GM03348 (cell line): ENCODE measurements around the gene TNFSF4.
"Not testable (repeated sequence)": the region's sequence is repeated elsewhere in the genome, so short reads cannot be mapped to it uniquely, and the experiment has no call there.

Experiments used
- DNase-seq: peaks from one replicate; pipeline ENCODE4 v3.0.0; 2012; ENCODE audit warnings: low spot score

Gene TNFSF4

GRCh38 chr1:173163222-173163621 lies 43.9 kb downstream of the TNFSF4 start:
- DNase-seq: no peak

DNA sequence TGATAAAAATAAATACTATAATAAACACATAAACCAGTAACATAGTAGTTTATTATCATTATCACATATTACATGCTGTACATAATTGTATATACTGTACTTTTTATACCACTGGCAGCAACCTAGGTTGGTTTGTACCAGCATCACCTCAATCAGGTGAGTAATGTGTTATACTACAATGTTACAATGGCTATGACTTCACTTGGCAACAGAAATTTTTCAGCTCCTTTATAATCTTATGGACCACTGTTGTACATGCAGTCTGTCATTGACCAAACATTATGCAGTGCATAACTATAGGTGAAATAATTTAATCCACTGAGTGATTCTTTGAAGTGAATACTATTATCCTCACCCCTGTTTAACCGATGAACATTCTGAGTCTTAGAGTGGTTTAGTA lies 44.5 kb downstream of the TNFSF4 start:
- DNase-seq: no peak

DNA sequence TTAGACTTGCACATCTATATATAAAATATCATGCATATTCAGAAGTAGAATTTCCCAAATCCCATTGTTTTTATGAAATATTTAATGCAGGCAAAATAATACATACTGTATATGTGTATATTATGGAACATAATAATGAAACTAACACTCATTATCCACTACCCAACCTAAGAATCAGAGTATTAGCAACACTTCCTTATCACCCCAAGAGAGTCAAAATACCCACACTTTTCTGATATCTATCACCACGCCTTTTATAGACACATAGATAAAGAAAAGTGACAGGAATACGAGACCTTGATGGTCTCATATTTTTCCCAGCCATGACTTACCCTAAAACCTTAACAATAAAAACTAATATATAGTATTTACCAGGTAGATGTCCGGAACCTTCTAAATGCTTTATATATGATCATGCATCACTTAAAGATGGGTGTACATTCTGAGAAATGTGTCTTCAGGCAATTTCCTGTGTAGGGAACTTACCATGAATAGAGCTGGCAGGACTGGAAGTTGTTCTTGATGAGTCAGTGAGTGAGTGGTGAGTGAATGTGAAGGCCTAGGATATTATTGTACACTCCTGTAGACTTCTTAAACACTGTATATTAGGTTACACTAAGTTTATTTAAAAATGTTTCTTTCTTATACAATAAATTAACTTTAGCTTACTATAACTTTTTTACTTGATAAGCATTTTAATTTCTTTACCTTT lies 45.5 kb downstream of the TNFSF4 start:
- DNase-seq: no peak

DNA sequence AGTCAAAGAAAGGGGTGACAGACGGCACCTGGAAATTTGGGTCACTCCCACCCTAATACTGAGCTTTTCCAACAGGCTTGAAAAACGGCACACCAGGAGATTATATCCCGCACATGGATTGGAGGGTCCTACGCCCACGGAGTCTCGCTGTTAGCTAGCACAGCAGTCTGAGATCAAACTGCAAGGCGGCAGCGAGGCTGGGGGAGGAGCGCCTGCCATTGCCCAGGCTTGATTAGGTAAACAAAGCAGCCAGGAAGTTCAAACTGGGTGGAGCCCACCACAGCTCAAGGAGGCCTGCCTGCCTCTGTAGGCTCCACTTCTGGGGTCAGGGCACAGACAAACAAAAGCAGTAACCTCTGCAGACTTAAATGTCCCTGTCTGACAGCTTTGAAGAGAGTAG lies 53.2 kb downstream of the TNFSF4 start:
- not testable (repeated sequence) for DNase-seq

DNA sequence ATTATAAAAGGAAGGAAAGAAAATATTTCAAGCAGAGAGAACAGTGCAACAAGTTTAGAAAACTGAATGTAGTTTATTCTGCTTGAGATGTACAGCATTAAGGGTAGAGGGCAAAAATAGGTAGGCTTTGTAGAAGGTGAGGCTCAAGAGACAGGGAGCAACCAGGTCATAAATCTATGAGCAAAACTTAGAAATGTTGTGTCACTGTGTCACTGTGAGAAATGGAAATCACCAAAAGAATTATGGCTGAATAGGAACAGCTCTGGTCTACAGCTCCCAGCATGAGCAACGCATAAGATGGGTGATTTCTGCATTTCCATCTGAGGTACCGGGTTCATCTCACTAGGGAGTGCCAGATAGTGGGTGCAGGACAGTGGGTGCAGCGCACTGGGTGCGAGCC lies 53.6 kb downstream of the TNFSF4 start:
- no peak for DNase-seq

- no peak for DNase-seq
These were observed 54.5 kb downstream of the TNFSF4 start for GRCh38 chr1:173152598-173152997.

- DNase-seq: no peak
These were observed 56.3 kb downstream of the TNFSF4 start for GRCh38 chr1:173150795-173151194.

DNA sequence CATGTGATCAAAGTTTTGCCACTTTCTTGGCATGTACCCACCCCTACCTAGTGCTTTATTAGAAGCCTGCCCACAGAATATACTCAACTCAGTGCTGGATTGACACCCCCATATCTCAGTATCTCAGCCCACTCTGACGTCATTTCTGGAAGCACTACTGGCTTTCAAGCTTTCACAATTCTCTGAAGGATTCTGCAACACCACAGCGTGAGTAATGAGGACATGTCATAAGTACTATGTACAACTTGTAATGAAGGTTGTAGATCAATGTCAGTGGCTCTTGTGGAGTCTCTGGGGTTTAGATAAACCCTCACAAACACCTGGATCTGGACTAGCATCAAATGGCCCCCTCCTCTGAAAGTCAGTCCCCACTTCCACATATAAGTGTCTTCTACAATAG lies 57.2 kb downstream of the TNFSF4 start:
- DNase-seq: peak; percentile 75

DNA sequence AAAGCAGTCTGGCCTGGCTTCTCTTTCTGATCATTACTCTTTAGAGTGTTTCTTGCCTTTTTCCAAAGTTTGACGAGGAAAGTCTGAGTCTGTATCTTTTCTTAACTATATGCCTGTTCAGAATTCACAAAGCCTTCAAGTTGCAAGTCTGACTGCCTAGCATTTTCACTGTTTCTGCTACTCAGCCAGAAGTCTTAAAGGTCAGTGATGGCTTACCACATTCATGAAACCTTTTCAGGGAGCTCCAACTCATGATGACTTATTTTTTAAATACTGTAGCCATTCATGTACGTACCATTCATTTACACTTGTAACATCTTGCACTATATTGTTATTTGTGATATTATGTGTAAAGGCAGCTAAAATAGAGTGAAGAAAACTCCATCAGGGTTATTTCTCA lies 58.2 kb downstream of the TNFSF4 start:
- no peak for DNase-seq

DNA sequence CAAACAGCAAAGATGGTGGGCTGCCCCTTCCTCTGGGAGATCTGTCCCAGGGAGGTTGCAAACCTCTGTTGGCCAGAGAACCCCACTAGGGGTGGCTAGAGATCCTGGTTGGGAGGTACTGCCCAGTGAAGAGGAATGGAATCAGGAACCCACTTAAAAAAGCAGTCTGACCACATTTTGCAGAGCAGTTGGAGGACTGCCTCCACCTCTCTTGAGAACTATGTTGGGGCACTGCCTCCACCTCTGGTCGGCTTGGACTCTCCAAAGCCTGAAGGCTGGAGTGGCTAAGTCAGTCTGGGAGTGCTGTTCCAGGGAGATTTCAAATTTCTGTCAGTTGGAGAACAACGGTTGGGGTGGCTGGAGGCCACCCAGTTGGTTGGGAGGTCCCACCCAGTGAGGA lies 58.6 kb downstream of the TNFSF4 start:
- DNase-seq: no peak

DNA sequence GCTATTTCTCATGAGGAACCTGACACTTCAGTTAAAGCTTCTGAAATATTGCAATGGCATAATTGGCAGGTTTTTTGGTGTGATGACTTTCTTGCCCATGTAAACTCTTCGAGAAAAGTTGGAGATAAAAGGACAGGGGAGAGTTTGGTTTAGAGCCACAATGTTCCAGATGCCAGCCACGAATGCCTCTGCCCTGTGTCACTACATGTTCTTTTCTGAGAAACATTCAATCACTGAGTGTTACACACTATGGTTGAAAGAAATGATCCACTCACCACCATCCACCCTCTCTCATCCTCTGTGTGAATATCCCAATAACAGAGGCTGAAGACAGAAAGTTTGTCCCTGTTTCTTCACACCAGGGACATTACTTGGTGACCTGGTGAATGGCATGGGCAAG lies 66.4 kb downstream of the TNFSF4 start:
- DNase-seq: no peak

GRCh38 chr1:173139706-173140105 lies 67.4 kb downstream of the TNFSF4 start:
- DNase-seq: no peak

DNA sequence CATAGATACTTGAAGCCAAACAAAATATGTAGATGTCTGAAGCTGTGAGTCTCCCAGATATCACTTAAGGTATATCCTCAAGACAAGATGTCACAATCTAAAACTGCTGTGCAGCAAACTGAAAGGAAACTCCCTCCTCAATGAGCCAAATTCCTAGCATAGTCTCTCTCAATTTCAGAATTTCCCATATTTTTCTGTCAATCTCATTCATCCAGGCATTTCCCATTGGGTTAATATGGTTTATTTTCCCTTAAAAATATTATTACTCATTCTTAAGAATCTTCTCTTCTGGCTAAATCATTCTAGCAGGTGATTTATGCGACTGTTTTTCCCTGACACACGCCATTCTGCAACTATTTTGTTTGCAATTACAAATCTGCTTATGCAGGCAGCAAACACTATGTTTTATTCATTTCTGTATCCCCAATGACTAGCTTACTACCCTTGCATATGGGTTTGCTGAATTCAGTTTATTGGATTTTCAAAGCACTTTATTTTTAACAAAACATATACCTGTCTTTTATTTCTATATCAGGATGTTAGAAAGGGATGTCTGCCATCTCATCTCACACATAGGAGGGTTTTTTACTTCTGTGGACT lies 69.9 kb downstream of the TNFSF4 start:
- DNase-seq: peak; percentile 33

DNA sequence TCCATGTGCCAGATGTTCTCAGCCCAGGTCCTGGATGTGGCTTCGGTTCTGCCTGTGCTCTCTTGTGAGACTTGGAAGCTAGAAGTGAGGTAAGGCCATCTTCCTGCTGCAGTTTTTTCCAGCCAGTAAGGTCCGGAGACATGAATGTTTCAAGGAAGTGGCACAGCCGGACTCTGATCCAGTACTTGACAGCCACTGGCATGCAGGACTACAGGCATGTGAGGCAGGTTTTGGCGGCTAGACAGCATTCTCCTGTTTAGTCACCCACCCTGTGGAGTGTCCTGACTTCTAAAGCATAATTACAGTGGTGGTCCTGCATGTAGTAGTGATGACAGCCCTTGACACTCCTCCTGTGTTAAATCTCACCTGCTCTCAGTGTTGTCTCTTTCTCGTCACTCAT lies 72.3 kb downstream of the TNFSF4 start:
- DNase-seq: no peak

GRCh38 chr1:173134029-173134428 lies 73.1 kb downstream of the TNFSF4 start:
- no peak for DNase-seq
